HG02588 (cell line): ENCODE data around the gene HLA-DPB1.
"Not testable (repeated sequence)": the region's sequence is repeated elsewhere in the genome, so short reads cannot be mapped to it uniquely, and the experiment has no call there.

Experiments used
- ATAC-seq: cut with Tn5 transposase; IDR thresholded peaks from one replicate; pipeline ENCODE4 v1.9.1; 2021; ENCODE audit warnings: mild to moderate bottlenecking, moderate library complexity; ENCODE audit not compliant: unreplicated experiment

The HLA-DPB1 gene

GRCh38 chr6:33101121-33101737 is 25.4 kb downstream of the HLA-DPB1 start:
- ATAC-seq, result not testable (repeated sequence)

GRCh38 chr6:33103776-33104175 is 28.0 kb downstream of the HLA-DPB1 start:
- ATAC-seq, result no peak

- ATAC-seq, result no peak
Observed at GRCh38 chr6:33104887-33105286, 29.1 kb downstream of the HLA-DPB1 start.

- ATAC-seq, result no peak
Observed at GRCh38 chr6:33105386-33105785, 29.6 kb downstream of the HLA-DPB1 start.

GRCh38 chr6:33105916-33106871 is 30.4 kb downstream of the HLA-DPB1 start:
- ATAC-seq, result no peak

- ATAC-seq, result no peak
Observed at GRCh38 chr6:33107641-33108040, 31.9 kb downstream of the HLA-DPB1 start.

GRCh38 chr6:33108307-33108706 is 32.5 kb downstream of the HLA-DPB1 start:
- ATAC-seq, result no peak

- no peak for ATAC-seq
Observed at GRCh38 chr6:33112148-33112547, 36.4 kb downstream of the HLA-DPB1 start.

- no peak for ATAC-seq
Observed at GRCh38 chr6:33113755-33114154, 38.0 kb downstream of the HLA-DPB1 start.

- no peak for ATAC-seq
Observed at GRCh38 chr6:33114406-33114805, 38.6 kb downstream of the HLA-DPB1 start.

- ATAC-seq, result no peak
Observed at GRCh38 chr6:33116417-33116816, 40.6 kb downstream of the HLA-DPB1 start.

- ATAC-seq, result no peak
Observed at GRCh38 chr6:33116841-33117711, 41.3 kb downstream of the HLA-DPB1 start.

- no peak for ATAC-seq
Observed at GRCh38 chr6:33117811-33118277, 42.1 kb downstream of the HLA-DPB1 start.

- ATAC-seq, result no peak
Observed at GRCh38 chr6:33118525-33119123, 42.8 kb downstream of the HLA-DPB1 start.

- ATAC-seq, result no peak
Observed at GRCh38 chr6:33120001-33120400, 44.2 kb downstream of the HLA-DPB1 start.

GRCh38 chr6:33123181-33123580 is 47.4 kb downstream of the HLA-DPB1 start:
- ATAC-seq, result no peak

- no peak for ATAC-seq
Observed at GRCh38 chr6:33123732-33124524, 48.1 kb downstream of the HLA-DPB1 start.

- ATAC-seq, result no peak
Observed at GRCh38 chr6:33124525-33124901, 48.7 kb downstream of the HLA-DPB1 start.

- no peak for ATAC-seq
Observed at GRCh38 chr6:33124947-33125346, 49.2 kb downstream of the HLA-DPB1 start.
